K562 (cell line): ENCODE data around the gene MRPL4. TPM values are rescaled to one million over a fixed set of nuclear protein-coding genes. Genes with fewer than 3 reads are reported as not detected.

Experiments used
- EWSR1 ChIP-seq: fragments of 450-650 bp; IDR thresholded peaks from 2 replicates; pipeline ENCODE4 v1.6.1; 2018; ENCODE audit warnings: borderline replicate concordance, mild to moderate bottlenecking, low read depth, moderate library complexity; ENCODE audit not compliant: partially characterized antibody
- PPARD ChIP-seq: fragments of 250-450 bp; sonication (Bioruptor Pico); IDR thresholded peaks from 2 replicates; pipeline ENCODE4 v1.8.0; 2022; ENCODE audit warnings: inconsistent platforms, mild to moderate bottlenecking, moderate library complexity
- SMARCA4 ChIP-seq: fragments of 450-650 bp; IDR thresholded peaks from 2 replicates; pipeline ENCODE4 v1.6.1; 2016
- TCF7 ChIP-seq: sonication (generic); IDR thresholded peaks from 2 replicates; pipeline ENCODE4 v1.6.1; 2016; ENCODE audit warnings: antibody characterized with exemption, borderline replicate concordance
- ZBTB17 ChIP-seq: fragments of 450-650 bp; formaldehyde crosslinking; IDR thresholded peaks from 2 replicates; pipeline ENCODE4 v1.4.0; 2020; ENCODE audit warnings: mild to moderate bottlenecking
- polyA plus RNA-seq, 8 experiments: library from polyadenylated mRNA; depleted of rRNA in 4 of 8; stranded (reverse) in 5 of 8; unstranded in 3 of 8; fragments of >200 nt; fragmentation: Nextera tagmentation in 2 of 8; fragmentation: Illumina TruSeq in 1 of 8; extraction: Ambion mirVana in 2 of 8; extraction: Trizol in 1 of 8; gene quantifications; 2 replicates each; pipeline versions ENCODE4 v1.2.1 to v1.2.3, GENCODE V29; 2011 to 2014; ENCODE audit warnings: inconsistent platforms in 1 of 8, missing spikeins in 1 of 8
- total RNA-seq, 7 experiments: library from RNA; depleted of rRNA in 6 of 7; stranded (reverse); fragments of >200 nt in 6 of 7; fragmentation: Illumina TruSeq in 2 of 7; extraction: Trizol in 2 of 7; gene quantifications; 2 replicates each; pipeline versions ENCODE4 v1.2.1 to v1.2.3, GENCODE V29; 2011 to 2021; ENCODE audit warnings: low replicate concordance in 1 of 7
- TF ChIP-seq, protein P1 (sequence below), 2 experiments: fragments of 450-650 bp in 1 of 2; sonication (generic) in 1 of 2; formaldehyde crosslinking in 1 of 2; IDR thresholded peaks; 2 replicates each; pipeline versions ENCODE4 v1.7.1 to v1.9.0; 2016 to 2022; ENCODE audit warnings: inconsistent platforms in 1 of 2, mild to moderate bottlenecking in 1 of 2, missing genetic modification reagents in 1 of 2
- TF ChIP-seq, protein P2 (sequence below): IDR thresholded peaks from 2 replicates; pipeline ENCODE4 v1.6.1; 2012; ENCODE audit warnings: low read depth, low read length, improper control_type of control experiment, borderline replicate concordance
- TF ChIP-seq, protein P3 (sequence below), 2 experiments: fragments of 450-650 bp; IDR thresholded peaks; 2 replicates each; pipeline ENCODE4 v1.6.1; 2018; ENCODE audit warnings: mild to moderate bottlenecking in 2 of 2, low read depth in 1 of 2; ENCODE audit not compliant: partially characterized antibody in 2 of 2

Gene MRPL4
- total and polyA plus RNA-seq, 9 of the 15 experiments (the other 6 are each of a cell fraction or from before 2014, with no cell fraction given): 1.4 to 239 (median 64.9) TPM

DNA sequence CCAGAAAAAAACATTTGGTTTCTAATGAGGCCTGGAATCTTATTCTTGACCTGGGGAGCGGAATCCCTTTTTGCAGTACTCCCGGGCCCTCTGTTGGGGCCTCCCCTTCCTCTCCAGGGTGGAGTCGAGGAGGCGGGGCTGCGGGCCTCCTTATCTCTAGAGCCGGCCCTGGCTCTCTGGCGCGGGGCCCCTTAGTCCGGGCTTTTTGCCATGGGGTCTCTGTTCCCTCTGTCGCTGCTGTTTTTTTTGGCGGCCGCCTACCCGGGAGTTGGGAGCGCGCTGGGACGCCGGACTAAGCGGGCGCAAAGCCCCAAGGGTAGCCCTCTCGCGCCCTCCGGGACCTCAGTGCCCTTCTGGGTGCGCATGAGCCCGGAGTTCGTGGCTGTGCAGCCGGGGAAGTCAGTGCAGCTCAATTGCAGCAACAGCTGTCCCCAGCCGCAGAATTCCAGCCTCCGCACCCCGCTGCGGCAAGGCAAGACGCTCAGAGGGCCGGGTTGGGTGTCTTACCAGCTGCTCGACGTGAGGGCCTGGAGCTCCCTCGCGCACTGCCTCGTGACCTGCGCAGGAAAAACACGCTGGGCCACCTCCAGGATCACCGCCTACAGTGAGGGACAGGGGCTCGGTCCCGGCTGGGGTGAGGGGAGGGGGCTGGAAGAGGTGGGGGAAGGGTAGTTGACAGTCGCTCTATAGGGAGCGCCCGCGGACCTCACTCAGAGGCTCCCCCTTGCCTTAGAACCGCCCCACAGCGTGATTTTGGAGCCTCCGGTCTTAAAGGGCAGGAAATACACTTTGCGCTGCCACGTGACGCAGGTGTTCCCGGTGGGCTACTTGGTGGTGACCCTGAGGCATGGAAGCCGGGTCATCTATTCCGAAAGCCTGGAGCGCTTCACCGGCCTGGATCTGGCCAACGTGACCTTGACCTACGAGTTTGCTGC, 35.1 kb downstream of the MRPL4 start, which contains the start of gene ICAM4 (continued):
- TF ChIP-seq, protein P1, sequence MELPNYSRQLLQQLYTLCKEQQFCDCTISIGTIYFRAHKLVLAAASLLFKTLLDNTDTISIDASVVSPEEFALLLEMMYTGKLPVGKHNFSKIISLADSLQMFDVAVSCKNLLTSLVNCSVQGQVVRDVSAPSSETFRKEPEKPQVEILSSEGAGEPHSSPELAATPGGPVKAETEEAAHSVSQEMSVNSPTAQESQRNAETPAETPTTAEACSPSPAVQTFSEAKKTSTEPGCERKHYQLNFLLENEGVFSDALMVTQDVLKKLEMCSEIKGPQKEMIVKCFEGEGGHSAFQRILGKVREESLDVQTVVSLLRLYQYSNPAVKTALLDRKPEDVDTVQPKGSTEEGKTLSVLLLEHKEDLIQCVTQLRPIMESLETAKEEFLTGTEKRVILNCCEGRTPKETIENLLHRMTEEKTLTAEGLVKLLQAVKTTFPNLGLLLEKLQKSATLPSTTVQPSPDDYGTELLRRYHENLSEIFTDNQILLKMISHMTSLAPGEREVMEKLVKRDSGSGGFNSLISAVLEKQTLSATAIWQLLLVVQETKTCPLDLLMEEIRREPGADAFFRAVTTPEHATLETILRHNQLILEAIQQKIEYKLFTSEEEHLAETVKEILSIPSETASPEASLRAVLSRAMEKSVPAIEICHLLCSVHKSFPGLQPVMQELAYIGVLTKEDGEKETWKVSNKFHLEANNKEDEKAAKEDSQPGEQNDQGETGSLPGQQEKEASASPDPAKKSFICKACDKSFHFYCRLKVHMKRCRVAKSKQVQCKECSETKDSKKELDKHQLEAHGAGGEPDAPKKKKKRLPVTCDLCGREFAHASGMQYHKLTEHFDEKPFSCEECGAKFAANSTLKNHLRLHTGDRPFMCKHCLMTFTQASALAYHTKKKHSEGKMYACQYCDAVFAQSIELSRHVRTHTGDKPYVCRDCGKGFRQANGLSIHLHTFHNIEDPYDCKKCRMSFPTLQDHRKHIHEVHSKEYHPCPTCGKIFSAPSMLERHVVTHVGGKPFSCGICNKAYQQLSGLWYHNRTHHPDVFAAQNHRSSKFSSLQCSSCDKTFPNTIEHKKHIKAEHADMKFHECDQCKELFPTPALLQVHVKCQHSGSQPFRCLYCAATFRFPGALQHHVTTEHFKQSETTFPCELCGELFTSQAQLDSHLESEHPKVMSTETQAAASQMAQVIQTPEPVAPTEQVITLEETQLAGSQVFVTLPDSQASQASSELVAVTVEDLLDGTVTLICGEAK (IDR thresholded peaks at IDR 0.05): 0 out of 2 replicates have a peak, but pooled peaks have one; percentile 9
- TF ChIP-seq, protein P1 (CRISPR knock-in tag; IDR thresholded peaks at IDR 0.05): no peak
- TF ChIP-seq EWSR1 (no peak), PPARD (no peak), SMARCA4 (peak; percentile 56), TCF7 (peak; percentile 22; the same call in 1 of the 2 replicates), ZBTB17 (CRISPR knock-in tag) (peak; percentile 79; the same call in 1 of the 2 replicates)
- TF ChIP-seq, protein P2, sequence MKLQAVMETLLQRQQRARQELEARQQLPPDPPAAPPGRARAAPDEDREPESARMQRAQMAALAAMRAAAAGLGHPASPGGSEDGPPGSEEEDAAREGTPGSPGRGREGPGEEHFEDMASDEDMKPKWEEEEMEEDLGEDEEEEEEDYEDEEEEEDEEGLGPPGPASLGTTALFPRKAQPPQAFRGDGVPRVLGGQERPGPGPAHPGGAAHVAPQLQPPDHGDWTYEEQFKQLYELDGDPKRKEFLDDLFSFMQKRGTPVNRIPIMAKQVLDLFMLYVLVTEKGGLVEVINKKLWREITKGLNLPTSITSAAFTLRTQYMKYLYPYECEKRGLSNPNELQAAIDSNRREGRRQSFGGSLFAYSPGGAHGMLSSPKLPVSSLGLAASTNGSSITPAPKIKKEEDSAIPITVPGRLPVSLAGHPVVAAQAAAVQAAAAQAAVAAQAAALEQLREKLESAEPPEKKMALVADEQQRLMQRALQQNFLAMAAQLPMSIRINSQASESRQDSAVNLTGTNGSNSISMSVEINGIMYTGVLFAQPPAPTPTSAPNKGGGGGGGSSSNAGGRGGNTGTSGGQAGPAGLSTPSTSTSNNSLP: no peak
- TF ChIP-seq, protein P3, sequence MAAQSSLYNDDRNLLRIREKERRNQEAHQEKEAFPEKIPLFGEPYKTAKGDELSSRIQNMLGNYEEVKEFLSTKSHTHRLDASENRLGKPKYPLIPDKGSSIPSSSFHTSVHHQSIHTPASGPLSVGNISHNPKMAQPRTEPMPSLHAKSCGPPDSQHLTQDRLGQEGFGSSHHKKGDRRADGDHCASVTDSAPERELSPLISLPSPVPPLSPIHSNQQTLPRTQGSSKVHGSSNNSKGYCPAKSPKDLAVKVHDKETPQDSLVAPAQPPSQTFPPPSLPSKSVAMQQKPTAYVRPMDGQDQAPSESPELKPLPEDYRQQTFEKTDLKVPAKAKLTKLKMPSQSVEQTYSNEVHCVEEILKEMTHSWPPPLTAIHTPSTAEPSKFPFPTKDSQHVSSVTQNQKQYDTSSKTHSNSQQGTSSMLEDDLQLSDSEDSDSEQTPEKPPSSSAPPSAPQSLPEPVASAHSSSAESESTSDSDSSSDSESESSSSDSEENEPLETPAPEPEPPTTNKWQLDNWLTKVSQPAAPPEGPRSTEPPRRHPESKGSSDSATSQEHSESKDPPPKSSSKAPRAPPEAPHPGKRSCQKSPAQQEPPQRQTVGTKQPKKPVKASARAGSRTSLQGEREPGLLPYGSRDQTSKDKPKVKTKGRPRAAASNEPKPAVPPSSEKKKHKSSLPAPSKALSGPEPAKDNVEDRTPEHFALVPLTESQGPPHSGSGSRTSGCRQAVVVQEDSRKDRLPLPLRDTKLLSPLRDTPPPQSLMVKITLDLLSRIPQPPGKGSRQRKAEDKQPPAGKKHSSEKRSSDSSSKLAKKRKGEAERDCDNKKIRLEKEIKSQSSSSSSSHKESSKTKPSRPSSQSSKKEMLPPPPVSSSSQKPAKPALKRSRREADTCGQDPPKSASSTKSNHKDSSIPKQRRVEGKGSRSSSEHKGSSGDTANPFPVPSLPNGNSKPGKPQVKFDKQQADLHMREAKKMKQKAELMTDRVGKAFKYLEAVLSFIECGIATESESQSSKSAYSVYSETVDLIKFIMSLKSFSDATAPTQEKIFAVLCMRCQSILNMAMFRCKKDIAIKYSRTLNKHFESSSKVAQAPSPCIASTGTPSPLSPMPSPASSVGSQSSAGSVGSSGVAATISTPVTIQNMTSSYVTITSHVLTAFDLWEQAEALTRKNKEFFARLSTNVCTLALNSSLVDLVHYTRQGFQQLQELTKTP (IDR thresholded peaks at IDR 0.05; ENCODE audit: low read depth in 1 of 2, partially characterized antibody in 2 of 2): peak in 1 of 2 experiments; percentile 25
